DND-41 (cell line): ENCODE data around the gene EPB41L3.

Source experiments
- ATAC-seq: fragments of 200-7000 bp; cut with Tn5 transposase; 3 replicates; pipeline ENCODE4 v1.9.1; 2021; ENCODE audit warnings: low read depth; ENCODE audit not compliant: insufficient read depth
- DNase-seq: peaks from one replicate; pipeline ENCODE4 v3.0.0-alpha.2; 2020
- H2AFZ ChIP-seq: 2 replicates; pipeline ENCODE4 v1.6.0; 2012; ENCODE audit warnings: low read depth, low read length
- H3K27ac ChIP-seq: 2 replicates; pipeline ENCODE4 v1.5.1; 2012; ENCODE audit warnings: low read length, inconsistent platforms
- H3K27me3 ChIP-seq: fragments of 200-600 bp; sonication (generic); 2 replicates; pipeline ENCODE4 v1.6.0; 2012; ENCODE audit warnings: low read length, mild to moderate bottlenecking, inconsistent platforms; ENCODE audit not compliant: insufficient read depth, poor library complexity
- H3K36me3 ChIP-seq: 2 replicates; pipeline ENCODE4 v1.5.1; 2012; ENCODE audit warnings: low read length, inconsistent platforms; ENCODE audit not compliant: insufficient read depth
- H3K4me1 ChIP-seq: 2 replicates; pipeline ENCODE4 v1.5.1; 2012; ENCODE audit warnings: mild to moderate bottlenecking, low read length; ENCODE audit not compliant: insufficient read depth
- H3K4me2 ChIP-seq: 2 replicates; pipeline ENCODE4 v1.6.0; 2012; ENCODE audit warnings: mild to moderate bottlenecking, moderate library complexity, low read length, inconsistent platforms; ENCODE audit not compliant: insufficient read depth
- H3K4me3 ChIP-seq, 2 experiments: fragments of 200-600 bp in 1 of 2; shearing (Covaris generic) in 1 of 2; 2 replicates each; pipeline ENCODE4 v1.5.1; 2012 to 2016; ENCODE audit warnings: inconsistent platforms in 2 of 2, low read length in 2 of 2, mild to moderate bottlenecking in 2 of 2, low read depth in 1 of 2, moderate library complexity in 1 of 2
- H3K79me2 ChIP-seq: 2 replicates; pipeline ENCODE4 v1.6.0; 2012; ENCODE audit warnings: low read length, inconsistent platforms; ENCODE audit not compliant: insufficient read depth
- H3K9ac ChIP-seq: 2 replicates; pipeline ENCODE4 v1.6.0; 2012; ENCODE audit warnings: low read depth, mild to moderate bottlenecking, inconsistent platforms, low read length, moderate library complexity
- H3K9me3 ChIP-seq: 2 replicates; pipeline ENCODE4 v1.5.1; 2012; ENCODE audit warnings: low read length, moderate library complexity, mild to moderate bottlenecking, inconsistent platforms; ENCODE audit not compliant: insufficient read depth, severe bottlenecking
- H4K20me1 ChIP-seq: 2 replicates; pipeline ENCODE4 v1.6.0; 2012; ENCODE audit warnings: low read length; ENCODE audit not compliant: insufficient read depth
- CTCF ChIP-seq: IDR thresholded peaks from 2 replicates; pipeline ENCODE4 v1.5.1; 2012; ENCODE audit warnings: borderline replicate concordance, low read length, moderate library complexity, mild to moderate bottlenecking; ENCODE audit not compliant: poor library complexity, severe bottlenecking; ENCODE audit errors: extremely low read depth
- EZH2 ChIP-seq: IDR thresholded peaks from 3 replicates; pipeline ENCODE4 v1.6.1; 2012; ENCODE audit warnings: borderline replicate concordance, low read depth, mild to moderate bottlenecking, moderate library complexity, low read length, inconsistent platforms; ENCODE audit not compliant: severe bottlenecking

The EPB41L3 gene

GRCh38 chr18:5452943-5453443 is 90.8 kb downstream of the EPB41L3 start:
- no peaks in the 10 kb centered on the region for H3K9me3 ChIP-seq
- H2AFZ ChIP-seq: no peak overlapping the region
- no peak overlapping the region for H3K4me3 ChIP-seq
- H3K27me3 ChIP-seq: peaks cover 4% of the 10 kb centered on the region
- no peaks in the 10 kb centered on the region for H3K36me3 ChIP-seq
- H3K79me2 ChIP-seq: no peaks in the 10 kb centered on the region
- H4K20me1 ChIP-seq: no peaks in the 10 kb centered on the region
- TF ChIP-seq EZH2 (no peak), CTCF (no peak)
- DNase-seq: no peak
- no peak overlapping the region for H3K4me2 ChIP-seq
- no peak for ATAC-seq
- no peaks in the 10 kb centered on the region for H3K4me1 ChIP-seq
- H3K9ac ChIP-seq: no peak overlapping the region
- H3K27ac ChIP-seq: no peak overlapping the region

DNA sequence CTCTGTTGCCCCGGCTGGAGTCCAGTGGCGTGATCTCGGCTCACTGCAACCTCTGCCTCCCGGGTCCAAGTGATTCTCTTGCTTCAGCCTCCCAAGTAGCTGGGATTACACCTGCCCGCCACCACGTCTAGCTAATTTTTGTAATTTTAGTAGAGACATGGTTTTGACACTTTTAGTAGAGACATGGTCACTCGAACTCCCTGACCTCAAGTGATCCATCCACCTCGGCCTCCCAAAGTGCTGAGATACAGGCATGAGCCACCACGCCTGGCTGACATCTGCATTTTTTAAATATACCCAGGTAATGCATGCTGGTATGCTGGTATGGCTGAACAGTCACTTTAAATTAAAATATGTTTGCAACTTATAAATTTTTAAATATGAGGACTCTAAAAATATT is 91.9 kb downstream of the EPB41L3 start:
- H3K4me1 ChIP-seq: no peaks in the 10 kb centered on the region
- H2AFZ ChIP-seq: no peak overlapping the region
- DNase-seq (no peak), ATAC-seq (no peak)
- H3K4me3 ChIP-seq: no peak overlapping the region
- no peaks in the 10 kb centered on the region for H4K20me1 ChIP-seq
- H3K9ac ChIP-seq: no peak overlapping the region
- no peak overlapping the region for H3K27ac ChIP-seq
- H3K79me2 ChIP-seq: no peaks in the 10 kb centered on the region
- TF ChIP-seq EZH2: no peak
- no peak for TF ChIP-seq CTCF
- no peaks in the 10 kb centered on the region for H3K9me3 ChIP-seq
- no peaks in the 10 kb centered on the region for H3K27me3 ChIP-seq
- no peak overlapping the region for H3K4me2 ChIP-seq
- no peaks in the 10 kb centered on the region for H3K36me3 ChIP-seq

GRCh38 chr18:5451150-5451549 is 92.6 kb downstream of the EPB41L3 start:
- H4K20me1 ChIP-seq: no peaks in the 10 kb centered on the region
- no peak overlapping the region for H3K9ac ChIP-seq
- no peak for DNase-seq
- H3K4me2 ChIP-seq: no peak overlapping the region
- H3K4me1 ChIP-seq: no peaks in the 10 kb centered on the region
- no peaks in the 10 kb centered on the region for H3K9me3 ChIP-seq
- H3K79me2 ChIP-seq: no peaks in the 10 kb centered on the region
- no peak overlapping the region for H3K4me3 ChIP-seq
- no peaks in the 10 kb centered on the region for H3K27me3 ChIP-seq
- no peaks in the 10 kb centered on the region for H3K36me3 ChIP-seq
- no peak for ATAC-seq
- no peak overlapping the region for H3K27ac ChIP-seq
- TF ChIP-seq EZH2: no peak
- TF ChIP-seq CTCF: no peak
- H2AFZ ChIP-seq: no peak overlapping the region

- no peaks in the 10 kb centered on the region for H3K9me3 ChIP-seq
- H3K79me2 ChIP-seq: no peaks in the 10 kb centered on the region
- no peak overlapping the region for H3K4me2 ChIP-seq
- no peak for DNase-seq
- ATAC-seq: no peak
- no peak overlapping the region for H3K4me3 ChIP-seq
- no peak for TF ChIP-seq EZH2
- H3K27ac ChIP-seq: no peak overlapping the region
- H3K36me3 ChIP-seq: no peaks in the 10 kb centered on the region
- H3K27me3 ChIP-seq: no peaks in the 10 kb centered on the region
- H2AFZ ChIP-seq: no peak overlapping the region
- no peaks in the 10 kb centered on the region for H4K20me1 ChIP-seq
- H3K9ac ChIP-seq: no peak overlapping the region
- no peaks in the 10 kb centered on the region for H3K4me1 ChIP-seq
Measured at GRCh38 chr18:5449858-5450509, 93.8 kb downstream of the EPB41L3 start.
